ENCODE results near the gene MRPL43. TPM values are rescaled to one million over a fixed set of nuclear protein-coding genes. Genes with fewer than 3 reads are reported as not detected.

Gene MRPL43
- total RNA-seq, 1 donor from 2014 or later = 70.2 TPM

- H3K36me3 Mint-ChIP-seq = no peaks in the 10 kb centered on the region
- no peak for DNase-seq (ENCODE audit: low spot score in 2 of 2, unreplicated experiment in 2 of 2)
- H3K4me1 Mint-ChIP-seq = peaks cover 13% of the 10 kb centered on the region
- H3K27ac Mint-ChIP-seq = no peak overlapping the region
- no peaks in the 10 kb centered on the region for H3K27me3 Mint-ChIP-seq (ENCODE audit: low read depth)
- H3K4me3 Mint-ChIP-seq = peak overlapping the region; percentile 74
- TF ChIP-seq, protein P1, sequence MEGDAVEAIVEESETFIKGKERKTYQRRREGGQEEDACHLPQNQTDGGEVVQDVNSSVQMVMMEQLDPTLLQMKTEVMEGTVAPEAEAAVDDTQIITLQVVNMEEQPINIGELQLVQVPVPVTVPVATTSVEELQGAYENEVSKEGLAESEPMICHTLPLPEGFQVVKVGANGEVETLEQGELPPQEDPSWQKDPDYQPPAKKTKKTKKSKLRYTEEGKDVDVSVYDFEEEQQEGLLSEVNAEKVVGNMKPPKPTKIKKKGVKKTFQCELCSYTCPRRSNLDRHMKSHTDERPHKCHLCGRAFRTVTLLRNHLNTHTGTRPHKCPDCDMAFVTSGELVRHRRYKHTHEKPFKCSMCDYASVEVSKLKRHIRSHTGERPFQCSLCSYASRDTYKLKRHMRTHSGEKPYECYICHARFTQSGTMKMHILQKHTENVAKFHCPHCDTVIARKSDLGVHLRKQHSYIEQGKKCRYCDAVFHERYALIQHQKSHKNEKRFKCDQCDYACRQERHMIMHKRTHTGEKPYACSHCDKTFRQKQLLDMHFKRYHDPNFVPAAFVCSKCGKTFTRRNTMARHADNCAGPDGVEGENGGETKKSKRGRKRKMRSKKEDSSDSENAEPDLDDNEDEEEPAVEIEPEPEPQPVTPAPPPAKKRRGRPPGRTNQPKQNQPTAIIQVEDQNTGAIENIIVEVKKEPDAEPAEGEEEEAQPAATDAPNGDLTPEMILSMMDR (IDR thresholded peaks at IDR 0.05; ENCODE audit: unreplicated experiment) = no peak
- H3K9me3 Mint-ChIP-seq = no peaks in the 10 kb centered on the region
Measured at GRCh38 chr10:100970914-100971811, 16.1 kb downstream of the MRPL43 start.

GRCh38 chr10:100970076-100970913 lies 17.0 kb downstream of the MRPL43 start:
- DNase-seq (ENCODE audit: low spot score in 2 of 2, unreplicated experiment in 2 of 2) = peak in 1 of 2 experiments; percentile 38
- Mint-ChIP-seq H3K4me1 (peaks cover 13% of the 10 kb centered on the region), H3K9me3 (no peaks in the 10 kb centered on the region), H3K4me3 (peak overlapping the region; percentile 74), H3K27ac (no peak overlapping the region), H3K36me3 (no peaks in the 10 kb centered on the region), H3K27me3 (ENCODE audit: low read depth) (no peaks in the 10 kb centered on the region)
- TF ChIP-seq, protein P1 (IDR thresholded peaks at IDR 0.05; ENCODE audit: unreplicated experiment) = no peak

DNA sequence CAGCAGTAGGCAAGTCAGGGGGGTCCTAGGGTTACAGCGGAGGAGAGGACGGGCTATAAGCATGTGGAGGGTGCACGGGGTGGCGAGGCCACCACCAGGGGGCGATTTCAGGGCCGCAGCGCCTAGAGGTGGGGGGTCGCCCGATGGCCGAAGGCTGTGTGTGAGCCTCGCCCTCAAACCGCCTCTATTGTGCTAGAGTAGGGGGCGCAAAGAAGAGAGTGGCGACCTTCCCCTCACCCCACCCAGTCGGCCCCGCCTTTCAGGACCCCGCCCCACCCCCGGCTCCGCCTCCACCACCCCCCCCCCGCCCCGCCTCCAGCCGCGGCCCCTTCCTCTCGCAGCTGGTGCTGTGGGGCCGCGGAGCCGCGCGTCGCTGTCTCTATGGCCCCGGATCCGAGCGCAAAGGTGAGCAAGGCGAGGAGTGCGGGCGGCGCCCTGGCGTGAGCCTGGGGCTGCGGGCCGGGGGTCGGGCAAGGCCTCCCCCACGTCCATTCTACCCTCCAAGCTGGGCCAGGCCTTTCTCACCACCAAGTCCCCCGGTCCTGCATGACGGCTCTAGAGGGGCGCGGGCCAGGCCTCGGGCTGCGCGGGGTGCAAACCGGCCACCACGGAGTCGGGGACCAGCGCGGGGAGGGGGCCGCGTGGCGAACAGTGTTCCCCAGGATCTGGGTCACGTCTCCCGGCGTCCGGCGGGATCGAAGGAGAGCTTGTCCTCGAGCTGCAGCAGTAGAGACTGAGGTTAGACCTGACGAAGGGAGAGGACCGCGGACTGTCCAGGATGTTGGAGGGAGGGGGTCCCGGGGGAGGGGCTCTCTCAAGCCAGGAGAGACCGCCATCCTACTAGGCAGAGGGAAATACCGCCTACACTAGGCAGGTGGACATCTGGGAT lies 17.9 kb downstream of the MRPL43 start, which contains the start of gene SEMA4G:
Gene SEMA4G, plus strand, starts transcription at position 318 of the 889 bp plus-strand sequence. CDS start 3,409 bp downstream, outside the sequence.
- no peaks in the 10 kb centered on the region for H3K27me3 Mint-ChIP-seq (ENCODE audit: low read depth)
- H3K27ac Mint-ChIP-seq = no peak within 1 kb of the TSS
- H3K4me3 Mint-ChIP-seq = peak within 1 kb of the TSS; percentile 74
- TF ChIP-seq, protein P1 (IDR thresholded peaks at IDR 0.05; ENCODE audit: unreplicated experiment) = peak; percentile 72
- peaks cover 13% of the 10 kb centered on the region for H3K4me1 Mint-ChIP-seq
- H3K36me3 Mint-ChIP-seq = no peaks in the 10 kb centered on the region
- DNase-seq (ENCODE audit: low spot score in 2 of 2, unreplicated experiment in 2 of 2) = peak; percentile 48 to 68
- H3K9me3 Mint-ChIP-seq = no peaks in the 10 kb centered on the region

DNA sequence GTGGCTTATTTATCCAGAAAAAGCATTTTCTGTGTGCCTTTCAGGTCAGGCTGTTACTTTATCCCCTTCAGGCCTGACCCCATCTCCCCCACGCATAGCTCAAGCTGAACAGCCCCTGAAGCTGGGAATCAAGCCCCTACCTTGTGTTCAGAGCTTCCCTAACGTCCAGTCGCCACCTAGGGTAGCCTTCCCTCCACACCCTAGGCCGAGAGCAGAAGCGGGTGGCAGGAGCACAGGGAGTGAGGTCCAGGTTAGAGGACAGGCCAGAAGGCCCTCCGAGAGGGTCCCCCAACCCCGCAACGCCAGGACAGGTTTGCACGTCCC lies 18.5 kb downstream of the MRPL43 start:
- no peak overlapping the region for H3K27ac Mint-ChIP-seq
- H3K27me3 Mint-ChIP-seq (ENCODE audit: low read depth) = no peaks in the 10 kb centered on the region
- H3K36me3 Mint-ChIP-seq = no peaks in the 10 kb centered on the region
- no peak for DNase-seq (ENCODE audit: low spot score in 2 of 2, unreplicated experiment in 2 of 2)
- H3K4me3 Mint-ChIP-seq = peak overlapping the region; percentile 74
- no peaks in the 10 kb centered on the region for H3K9me3 Mint-ChIP-seq
- H3K4me1 Mint-ChIP-seq = peaks cover 13% of the 10 kb centered on the region
- TF ChIP-seq, protein P1 (IDR thresholded peaks at IDR 0.05; ENCODE audit: unreplicated experiment) = no peak

All from mesothelial cell of epicardium (in vitro differentiated cells).